HG03432 (cell line): ENCODE results near the gene SCP2.
A peak's percentile ranks its signal among the peaks of the same experiment; 100 is the strongest.
"Not testable (repeated sequence)": the region's sequence is repeated elsewhere in the genome, so short reads cannot be mapped to it uniquely, and the experiment has no call there.

ENCODE experiments used
- ATAC-seq: cut with Tn5 transposase; IDR thresholded peaks from one replicate; pipeline ENCODE4 v1.9.1; 2021; ENCODE audit warnings: mild to moderate bottlenecking, moderate library complexity; ENCODE audit not compliant: unreplicated experiment

SCP2 gene

DNA sequence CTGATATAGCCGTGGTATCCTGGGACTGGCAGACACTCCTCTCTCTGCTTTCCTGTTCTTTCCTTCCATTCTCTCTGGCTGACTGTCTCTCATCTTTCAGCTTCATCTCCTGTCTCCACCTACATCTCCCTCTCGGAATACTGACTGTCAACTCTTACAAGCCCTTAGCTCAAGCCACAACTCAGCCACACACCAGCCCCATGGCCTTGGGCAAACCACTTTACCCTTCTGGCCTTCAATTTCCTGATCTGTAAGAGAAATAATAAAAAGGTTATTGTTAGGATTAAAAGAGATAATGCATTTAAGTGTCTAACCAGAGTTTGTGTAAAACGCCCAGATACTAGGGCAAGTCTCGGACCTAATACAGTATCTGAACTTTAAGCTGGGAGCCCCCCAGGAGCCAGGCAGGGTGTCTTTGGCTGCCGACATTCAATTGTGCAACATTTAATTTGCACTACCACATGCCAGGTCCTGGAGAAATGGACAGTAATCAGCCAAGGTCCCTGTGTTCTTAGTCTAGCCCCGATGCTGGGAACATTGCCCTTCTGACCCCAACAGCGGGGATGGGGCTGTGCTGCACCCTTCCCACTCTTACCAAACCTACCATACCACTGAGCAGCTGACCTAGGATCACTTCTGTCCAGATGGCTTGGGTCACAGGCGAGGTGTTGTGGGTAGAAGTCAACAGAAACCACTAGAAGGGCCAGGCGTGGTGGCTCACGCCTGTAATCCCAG, 10.7 kb upstream of the SCP2 start:
- ATAC-seq, result no peak

- ATAC-seq, result no peak
Measured at GRCh38 chr1:52917156-52917555, 9.9 kb upstream of the SCP2 start.

DNA sequence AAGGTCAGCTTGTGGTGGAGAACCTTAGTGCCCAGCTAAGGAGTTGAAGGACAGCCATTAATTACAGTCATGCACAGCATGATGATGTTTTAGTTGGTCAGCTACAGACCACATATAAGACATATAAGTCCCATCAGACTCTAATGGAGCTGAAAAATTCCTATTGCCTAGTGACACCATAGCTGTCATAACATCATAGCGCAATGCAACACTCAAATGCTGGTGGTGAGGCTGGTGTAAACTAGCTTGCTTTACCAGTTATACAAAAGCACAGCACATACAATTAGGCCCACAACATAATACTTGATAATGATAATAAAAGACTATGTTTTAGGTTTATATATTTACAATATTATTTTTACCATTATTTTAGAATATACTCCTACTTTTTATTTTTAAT, 9.5 kb upstream of the SCP2 start:
- no peak for ATAC-seq

- no peak for ATAC-seq
Measured at GRCh38 chr1:52918201-52918600, 8.9 kb upstream of the SCP2 start.

GRCh38 chr1:52919051-52919722, 7.9 kb upstream of the SCP2 start:
- ATAC-seq, result no peak

DNA sequence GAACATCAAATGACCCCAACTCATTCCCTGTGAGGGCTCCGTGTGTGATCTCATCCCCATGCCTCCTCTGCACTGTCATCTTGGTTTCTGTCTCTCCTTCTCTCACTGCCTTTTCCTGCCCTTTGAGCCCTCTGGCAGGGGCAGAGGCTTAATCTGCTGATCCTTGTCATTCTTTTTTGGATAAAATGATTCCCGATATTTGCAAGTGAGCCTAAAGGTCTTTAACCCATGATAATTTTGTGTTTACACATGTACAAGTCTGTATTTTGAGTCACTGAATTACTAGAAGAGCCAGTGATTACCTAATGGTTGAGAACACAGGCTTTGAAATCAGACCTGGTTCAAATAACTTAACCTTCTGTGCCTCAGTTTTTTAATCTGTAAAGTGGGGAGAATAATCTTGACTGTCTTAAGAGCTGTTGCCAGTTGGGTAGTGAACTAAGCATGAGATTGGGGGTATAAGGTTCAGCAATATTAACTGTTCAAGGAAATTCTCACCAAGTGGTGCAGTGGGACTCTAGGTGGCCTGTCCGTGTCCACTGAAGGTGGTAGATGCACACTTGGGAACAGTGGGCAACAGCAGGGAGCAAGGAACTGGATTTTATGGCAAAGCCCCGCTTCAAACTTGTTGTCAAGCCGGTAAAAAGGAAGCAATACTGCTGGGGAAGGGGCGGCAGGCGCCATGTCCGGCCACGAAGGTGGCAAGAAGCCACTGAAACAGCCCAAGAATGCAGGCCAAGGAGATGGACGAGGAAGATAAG, 7.2 kb upstream of the SCP2 start:
- no peak for ATAC-seq

- ATAC-seq, result peak; percentile 4
Measured at GRCh38 chr1:52920791-52921291, 6.2 kb upstream of the SCP2 start.

GRCh38 chr1:52925571-52926005, 1.5 kb upstream of the SCP2 start:
- no peak for ATAC-seq

- ATAC-seq, result no peak
Measured at GRCh38 chr1:52926864-52927211, 238 bp upstream of the SCP2 start.

GRCh38 chr1:52928015-52928404, 934 bp downstream of the SCP2 start:
- no peak for ATAC-seq

- no peak for ATAC-seq
Measured at GRCh38 chr1:52929019-52929418, 1.9 kb downstream of the SCP2 start.

DNA sequence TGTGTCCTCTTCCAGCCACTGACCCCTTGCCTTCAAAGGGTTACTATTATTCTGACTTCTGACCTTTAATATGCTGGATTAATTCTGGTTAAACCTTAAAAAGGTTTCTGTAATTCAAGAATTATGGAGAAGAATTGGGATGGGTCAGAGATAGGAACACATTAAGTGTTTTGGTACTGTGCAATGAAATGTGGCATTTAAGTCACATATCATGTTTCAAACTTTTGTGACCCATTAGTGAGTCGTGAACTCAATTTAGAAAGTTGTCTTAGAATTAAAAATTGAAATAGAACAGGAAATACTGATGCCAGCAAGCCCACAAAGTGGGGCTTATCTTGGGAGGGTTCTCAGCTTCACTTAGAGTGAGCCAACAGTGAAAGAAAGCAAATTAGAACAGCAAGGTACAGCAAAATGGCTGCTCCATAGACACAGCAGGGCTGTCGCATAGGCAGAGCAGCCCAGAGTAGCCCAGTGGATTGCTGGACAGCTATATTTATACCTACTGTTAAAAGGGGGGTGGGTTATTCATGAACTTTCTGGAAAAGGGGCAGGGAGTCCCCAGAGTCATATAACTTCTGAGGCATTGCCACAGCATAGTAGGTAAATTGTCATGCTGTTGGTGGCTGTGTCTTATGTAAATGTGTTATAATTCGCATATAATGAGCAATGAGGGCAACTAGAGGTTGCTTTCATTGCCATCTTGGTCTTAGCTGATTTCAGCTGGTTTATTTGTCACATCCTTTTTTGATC, 10.5 kb downstream of the SCP2 start:
- no peak for ATAC-seq

DNA sequence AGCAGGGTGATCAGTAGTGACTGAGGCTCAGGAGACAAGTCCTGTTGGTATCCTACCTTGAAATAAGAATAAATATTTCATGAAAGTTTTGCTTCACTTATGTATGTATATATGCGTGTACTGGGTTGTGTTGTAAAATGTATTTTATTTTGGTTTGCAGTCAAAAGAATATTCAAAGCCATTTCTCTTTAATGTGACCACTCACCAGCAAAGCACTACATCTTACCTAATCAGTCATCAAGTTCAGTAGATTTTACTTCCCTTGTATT, 11.0 kb downstream of the SCP2 start:
- no peak for ATAC-seq

GRCh38 chr1:52943876-52944416, 16.9 kb downstream of the SCP2 start:
- ATAC-seq, result no peak

- no peak for ATAC-seq
Measured at GRCh38 chr1:52944566-52944965, 17.5 kb downstream of the SCP2 start.

DNA sequence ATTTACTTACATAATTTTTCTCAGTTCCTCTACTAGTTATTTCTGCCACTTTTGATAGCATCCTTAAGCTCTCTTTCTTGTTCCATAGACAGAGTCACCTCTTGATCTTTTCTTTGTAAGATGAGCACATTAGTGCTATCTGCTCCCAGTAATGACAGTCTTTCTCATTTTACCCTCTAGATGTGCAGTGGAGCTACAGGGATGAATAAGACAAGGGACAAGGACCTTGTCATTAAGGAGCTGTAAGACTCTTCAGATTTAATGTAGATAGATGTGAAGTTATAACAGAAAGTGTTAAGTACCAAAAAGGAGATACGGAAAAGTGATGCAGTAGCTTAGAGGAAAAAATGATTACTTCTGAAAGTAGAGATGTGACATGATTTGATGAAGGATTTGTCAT, 20.4 kb downstream of the SCP2 start:
- no peak for ATAC-seq

DNA sequence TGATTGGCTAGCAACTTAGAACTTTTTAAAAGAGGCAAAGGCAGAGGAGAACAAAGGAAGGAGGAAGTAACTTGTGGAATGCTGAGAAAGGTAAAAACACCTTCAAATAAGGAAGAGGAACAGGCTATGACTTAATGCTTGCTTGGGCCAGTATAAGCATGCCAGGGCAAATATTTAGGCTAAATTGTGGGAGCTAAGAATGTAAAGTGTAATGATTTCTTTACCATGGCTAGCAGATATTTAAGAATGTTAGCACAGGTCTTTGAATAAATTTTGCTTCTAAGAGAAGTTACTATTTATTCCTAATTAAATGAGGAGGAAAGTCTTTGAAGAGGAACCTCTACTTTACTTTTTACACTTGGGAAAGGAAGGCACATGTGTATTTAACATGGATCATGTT, 22.5 kb downstream of the SCP2 start:
- ATAC-seq, result not testable (repeated sequence)

DNA sequence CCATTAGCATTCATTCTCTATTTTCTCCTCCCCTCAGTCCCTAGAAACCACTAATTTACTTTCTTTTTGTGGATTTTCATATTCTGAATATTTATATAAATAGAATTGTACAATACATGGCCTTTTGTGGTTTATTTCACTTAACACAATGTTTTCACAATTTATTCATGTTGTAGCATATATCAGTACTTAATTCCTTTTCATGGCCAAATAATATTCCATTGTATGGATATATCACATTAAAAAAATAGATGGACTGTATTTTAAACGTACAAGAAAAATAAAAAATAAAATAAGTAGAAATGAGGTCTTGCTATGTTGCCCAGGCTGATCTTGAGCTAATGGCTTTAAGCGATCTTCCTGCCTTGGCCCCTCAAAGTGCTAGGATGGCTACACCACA, 25.0 kb downstream of the SCP2 start:
- ATAC-seq, result no peak

GRCh38 chr1:52955129-52955970, 28.3 kb downstream of the SCP2 start:
- no peak for ATAC-seq

- no peak for ATAC-seq
Measured at GRCh38 chr1:52963101-52963500, 36.0 kb downstream of the SCP2 start.
